ENCODE results near the gene GKN1. TPM values are rescaled to one million over a fixed set of nuclear protein-coding genes. Genes with fewer than 3 reads are reported as not detected.

The GKN1 gene
- total and polyA plus RNA-seq, 7 donors: 0.21 to 0.23 TPM; not detected in 5

GRCh38 chr2:68936889-68937288, 37.5 kb upstream of the GKN1 start:
- intact Hi-C loops (cut with DNase I): loop anchor here in 1 of 2 donors (10.0 kb wide), 1 partner anchor 368 kb away; no protein-coding TSS in a partner anchor
- Histone ChIP-seq H3K27me3 (ENCODE audit: insufficient read depth in 3 of 3, low read length in 2 of 3) (no peaks in the 10 kb centered on the region), H3K4me1 (no peaks in the 10 kb centered on the region), H3K36me3 (ENCODE audit: insufficient read depth in 1 of 2, low read depth in 1 of 2) (no peaks in the 10 kb centered on the region), H3K9me3 (peaks cover 3% of the 10 kb centered on the region), H3K27ac (no peak overlapping the region), H3K4me3 (no peak overlapping the region)
- 74 to 88% (median 85%) methylated on average over 1 of the region's 1 CpG for WGBS, 3 donors
- ATAC-seq: no peak
- TF ChIP-seq CTCF (IDR thresholded peaks at IDR 0.05): no peak
- DNase-seq: no peak

GRCh38 chr2:68937346-68938055, 36.9 kb upstream of the GKN1 start:
- TF ChIP-seq CTCF (IDR thresholded peaks at IDR 0.05): no peak
- 74 to 78% (median 76%) methylated on average over 5 of the region's 5 CpGs for WGBS, 3 donors
- DNase-seq (no peak), ATAC-seq (no peak)
- Histone ChIP-seq H3K36me3 (ENCODE audit: insufficient read depth in 1 of 2, low read depth in 1 of 2) (no peaks in the 10 kb centered on the region), H3K4me1 (no peaks in the 10 kb centered on the region), H3K27me3 (ENCODE audit: insufficient read depth in 3 of 3, low read length in 2 of 3) (no peaks in the 10 kb centered on the region), H3K9me3 (peaks cover 3% of the 10 kb centered on the region), H3K27ac (no peak overlapping the region), H3K4me3 (no peak overlapping the region)
- intact Hi-C loops (cut with DNase I): loop anchor here in 1 of 2 donors (10.0 kb wide), 1 partner anchor 367 kb away; no protein-coding TSS in a partner anchor

- intact Hi-C loops (cut with DNase I): loop anchor here in 1 of 2 donors (10.0 kb wide), 1 partner anchor 366 kb away; no protein-coding TSS in a partner anchor
- DNase-seq (no peak), ATAC-seq (no peak)
- TF ChIP-seq CTCF (IDR thresholded peaks at IDR 0.05): no peak
- Histone ChIP-seq H3K27me3 (ENCODE audit: insufficient read depth in 3 of 3, low read length in 2 of 3) (no peaks in the 10 kb centered on the region), H3K27ac (no peak overlapping the region), H3K9me3 (peaks cover 3% of the 10 kb centered on the region), H3K4me1 (no peaks in the 10 kb centered on the region), H3K4me3 (no peak overlapping the region), H3K36me3 (ENCODE audit: insufficient read depth in 1 of 2, low read depth in 1 of 2) (no peaks in the 10 kb centered on the region)
- 84 to 88% (median 88%) methylated on average over 3 of the region's 3 CpGs for whole genome bisulfite sequencing, 3 donors
Observed at GRCh38 chr2:68938938-68939337, 35.5 kb upstream of the GKN1 start.

GRCh38 chr2:68939962-68940361, 34.5 kb upstream of the GKN1 start:
- TF ChIP-seq CTCF (IDR thresholded peaks at IDR 0.05): no peak
- Histone ChIP-seq H3K27me3 (ENCODE audit: insufficient read depth in 3 of 3, low read length in 2 of 3) (no peaks in the 10 kb centered on the region), H3K9me3 (peaks cover 3% of the 10 kb centered on the region), H3K27ac (no peak overlapping the region), H3K4me3 (no peak overlapping the region), H3K36me3 (ENCODE audit: insufficient read depth in 1 of 2, low read depth in 1 of 2) (no peaks in the 10 kb centered on the region), H3K4me1 (no peaks in the 10 kb centered on the region)
- ATAC-seq (no peak), DNase-seq (no peak)
- intact Hi-C loops (cut with DNase I): loop anchor here (5.0 to 10.0 kb wide), 2 partner anchors 365 to 367 kb away; no protein-coding TSS in a partner anchor
- WGBS, 3 donors: 93 to 100% (median 99%) methylated on average over 1 of the region's 1 CpG

Data from psoas muscle (tissue), 8 donors.